ENCODE measurements around the gene MCMBP.

MCMBP gene

DNA sequence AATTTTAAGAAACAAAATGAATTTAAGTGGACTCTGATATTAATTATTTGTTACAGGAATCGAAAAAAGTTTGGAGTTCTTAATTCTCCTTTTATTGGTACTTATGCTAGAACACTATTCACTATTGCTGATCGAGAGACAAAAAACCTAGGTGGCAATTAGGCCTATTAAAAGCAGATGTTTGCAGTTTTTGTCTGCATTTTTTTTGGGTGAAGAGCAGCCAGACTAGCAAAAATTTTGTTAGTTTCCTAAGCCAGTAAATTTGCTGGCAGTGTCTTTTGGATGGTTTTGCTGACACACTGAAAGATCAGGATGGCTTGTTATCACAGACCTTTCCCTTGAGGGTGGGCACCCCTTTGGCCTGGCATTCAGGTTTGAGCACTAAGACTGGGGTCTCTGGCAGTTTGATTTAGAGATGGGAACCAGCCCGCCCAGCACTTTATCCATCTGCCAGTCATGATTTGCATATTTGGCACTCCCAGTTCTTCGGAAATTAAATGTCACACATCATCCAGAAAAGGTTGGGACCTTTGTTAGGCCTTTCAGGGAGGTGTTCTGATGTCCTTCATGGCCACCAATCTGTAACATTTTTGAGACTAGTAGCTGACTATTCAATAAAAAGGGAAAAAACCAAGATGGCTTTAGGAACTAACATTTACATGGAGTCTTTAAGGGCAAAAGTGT is 89.5 kb downstream of the MCMBP start:
- WGBS = 94% methylated on average over 4 of the region's 4 CpGs

DNA sequence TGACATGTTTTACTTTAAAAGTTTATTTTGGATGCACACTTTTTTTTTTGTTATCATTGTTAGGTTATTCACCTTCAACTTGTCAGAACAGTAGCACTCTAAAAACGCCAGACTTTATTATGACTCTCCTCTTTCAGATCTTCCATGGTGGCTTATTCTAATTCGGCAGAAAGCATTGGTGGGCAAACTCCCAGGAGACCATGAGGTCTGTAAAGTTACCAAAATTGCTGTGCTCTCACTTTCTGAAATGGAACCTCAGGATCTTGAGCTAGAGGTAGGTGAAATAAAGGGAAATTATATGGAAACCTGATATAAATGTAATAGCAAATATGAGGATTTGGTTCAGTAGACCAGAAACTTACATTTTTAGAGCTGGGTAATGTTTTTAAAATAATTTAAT is 91.1 kb downstream of the MCMBP start:
- no peaks in the 10 kb centered on the region for H3K9me3 ChIP-seq (ENCODE audit: insufficient read depth, low read depth, low read length)
- no peak overlapping the region for H3K4me3 ChIP-seq (ENCODE audit: low read length)
- H3K27me3 ChIP-seq (ENCODE audit: insufficient read depth, low read length) = no peaks in the 10 kb centered on the region
- WGBS = 91% methylated on average over 2 of the region's 2 CpGs
- H3K36me3 ChIP-seq (ENCODE audit: insufficient read depth, low read length) = no peaks in the 10 kb centered on the region
- no peak overlapping the region for H3K27ac ChIP-seq (ENCODE audit: low read depth, low read length)
- H3K4me1 ChIP-seq (ENCODE audit: insufficient read depth, low read length) = peaks cover 20% of the 10 kb centered on the region
- no peak overlapping the region for H3K9ac ChIP-seq (ENCODE audit: low read depth, low read length)

More for the DNA sequence above, 89.5 kb downstream of the MCMBP start:
- Histone ChIP-seq H3K4me3 (ENCODE audit: low read length) (no peak overlapping the region), H3K9ac (ENCODE audit: low read depth, low read length) (no peak overlapping the region), H3K9me3 (ENCODE audit: insufficient read depth, low read depth, low read length) (no peaks in the 10 kb centered on the region), H3K27ac (ENCODE audit: low read depth, low read length) (no peak overlapping the region), H3K4me1 (ENCODE audit: insufficient read depth, low read length) (peaks cover 25% of the 10 kb centered on the region), H3K36me3 (ENCODE audit: insufficient read depth, low read length) (no peaks in the 10 kb centered on the region), H3K27me3 (ENCODE audit: insufficient read depth, low read length) (no peaks in the 10 kb centered on the region)

DNA sequence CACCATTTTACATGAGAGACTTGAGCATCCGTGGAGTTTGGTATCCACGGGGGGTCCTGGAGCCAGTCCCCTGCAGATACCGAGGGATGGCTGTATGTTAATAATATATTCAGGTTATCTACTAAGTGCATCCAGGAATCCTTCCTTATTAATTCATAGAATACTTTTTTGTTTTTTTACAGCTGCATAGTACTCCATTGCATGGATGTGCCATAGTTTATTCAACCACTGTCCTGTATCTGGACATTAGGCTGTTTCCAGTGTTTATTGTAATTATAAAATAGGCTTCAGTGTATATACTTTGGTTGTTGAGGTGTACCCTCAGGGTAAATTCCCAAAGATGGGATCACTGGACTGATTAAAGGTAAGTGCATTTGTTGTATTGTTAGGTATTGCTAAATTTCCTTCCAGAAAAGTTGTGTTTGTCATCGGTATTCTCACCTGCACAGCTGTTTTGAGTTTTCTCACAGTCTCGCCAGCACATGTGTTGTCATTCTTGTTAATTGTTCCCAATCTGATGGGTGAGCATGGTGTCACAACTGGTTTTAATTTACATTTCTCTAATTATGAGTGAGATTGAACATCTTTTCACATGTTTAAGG is 91.7 kb downstream of the MCMBP start:
- Histone ChIP-seq H3K9ac (ENCODE audit: low read depth, low read length) (no peak overlapping the region), H3K9me3 (ENCODE audit: insufficient read depth, low read depth, low read length) (no peaks in the 10 kb centered on the region), H3K36me3 (ENCODE audit: insufficient read depth, low read length) (no peaks in the 10 kb centered on the region), H3K4me1 (ENCODE audit: insufficient read depth, low read length) (peaks cover 15% of the 10 kb centered on the region), H3K27me3 (ENCODE audit: insufficient read depth, low read length) (no peaks in the 10 kb centered on the region), H3K4me3 (ENCODE audit: low read length) (no peak overlapping the region), H3K27ac (ENCODE audit: low read depth, low read length) (no peak overlapping the region)
- WGBS = 96% methylated on average over 2 of the region's 5 CpGs
